Vagina (tissue), 2 donors: Measurements from ENCODE around the gene INO80D. TPM values are rescaled to one million over a fixed set of nuclear protein-coding genes. Genes with fewer than 3 reads are reported as not detected.
"Not testable (repeated sequence)": the region's sequence is repeated elsewhere in the genome, so short reads cannot be mapped to it uniquely, and the experiment has no call there.

Experiments used
- DNase-seq, 2 donors: peaks; one replicate each; pipeline ENCODE4 v3.0.0-alpha.2; 2017; ENCODE audit errors: extremely low spot score in 2 of 2
- H3K27ac ChIP-seq: fragments of 200-600 bp; sonication (generic); one replicate; pipeline ENCODE4 v1.5.1; 2019
- H3K27me3 ChIP-seq: fragments of 200-600 bp; sonication (generic); one replicate; pipeline ENCODE4 v1.5.1; 2019
- H3K36me3 ChIP-seq, 2 donors: fragments of 200-600 bp; sonication (generic); one replicate each; pipeline ENCODE4 v1.5.1; 2017 to 2019
- H3K4me1 ChIP-seq: fragments of 200-600 bp; sonication (generic); one replicate; pipeline ENCODE4 v1.5.1; 2019
- H3K4me3 ChIP-seq, 2 donors: fragments of 200-600 bp; sonication (generic); 1 replicate in 1 of 2; 2 replicates in 1 of 2; pipeline ENCODE4 v1.5.1; 2016 to 2019
- H3K9me3 ChIP-seq: fragments of 200-600 bp; sonication (generic); one replicate; pipeline ENCODE4 v1.5.1; 2019
- POLR2A ChIP-seq, 2 donors: fragments of 450-650 bp; IDR thresholded peaks; one replicate each; pipeline ENCODE4 v1.6.1; 2017; ENCODE audit warnings: antibody characterized with exemption in 2 of 2, mild to moderate bottlenecking in 2 of 2, moderate library complexity in 2 of 2
- POLR2AphosphoS5 ChIP-seq, 2 donors: sonication (generic); formaldehyde crosslinking; IDR thresholded peaks; one replicate each; pipeline ENCODE4 v1.9.0; 2017; ENCODE audit warnings: antibody characterized with exemption in 2 of 2, mild to moderate bottlenecking in 2 of 2, low read depth in 1 of 2; ENCODE audit not compliant: insufficient read depth in 1 of 2
- intact Hi-C: fragments of 100-400 bp; cut with DNase I; formaldehyde crosslinking; loops from one replicate; pipeline ENCODE4 v1.15.1; 2023
- total RNA-seq: library from RNA; depleted of rRNA; stranded (reverse); fragments of >200 nt; gene quantifications from one replicate; pipeline ENCODE4 v1.2.3, GENCODE V29; 2016
- TF ChIP-seq, protein P1 (sequence below), 3 experiments: fragments of 450-650 bp in 2 of 3; fragments of 200-600 bp in 1 of 3; sonication (generic) in 1 of 3; IDR thresholded peaks; one replicate each; pipeline ENCODE4 v1.5.1; 2017 to 2019; ENCODE audit warnings: antibody characterized with exemption in 3 of 3, mild to moderate bottlenecking in 2 of 3, moderate library complexity in 2 of 3

INO80D gene
- total RNA-seq, 1 donor from 2014 or later = 18.4 TPM

DNA sequence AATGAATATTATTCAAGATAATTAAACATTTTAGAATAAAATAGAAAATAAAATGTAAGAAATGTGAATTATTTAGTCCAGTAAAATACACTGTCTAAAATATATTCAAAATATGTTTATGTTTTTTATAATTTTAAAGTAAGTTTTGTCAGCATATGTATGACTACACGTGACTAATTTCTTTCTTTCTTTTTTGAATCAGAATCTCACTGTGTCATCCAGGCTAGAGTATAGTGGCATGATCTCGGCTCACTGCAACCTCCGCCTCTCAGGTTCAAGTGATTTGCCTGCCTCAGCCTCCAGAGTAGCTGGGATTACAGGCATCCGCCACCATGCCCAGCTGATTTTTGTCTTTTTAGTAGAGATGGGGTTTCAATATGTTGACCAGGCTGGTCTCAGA lies 19.1 kb upstream of the INO80D start:
- TF ChIP-seq POLR2AphosphoS5 (IDR thresholded peaks at IDR 0.05; ENCODE audit: insufficient read depth in 1 of 2, low read depth in 1 of 2) = no peak
- TF ChIP-seq, protein P1, sequence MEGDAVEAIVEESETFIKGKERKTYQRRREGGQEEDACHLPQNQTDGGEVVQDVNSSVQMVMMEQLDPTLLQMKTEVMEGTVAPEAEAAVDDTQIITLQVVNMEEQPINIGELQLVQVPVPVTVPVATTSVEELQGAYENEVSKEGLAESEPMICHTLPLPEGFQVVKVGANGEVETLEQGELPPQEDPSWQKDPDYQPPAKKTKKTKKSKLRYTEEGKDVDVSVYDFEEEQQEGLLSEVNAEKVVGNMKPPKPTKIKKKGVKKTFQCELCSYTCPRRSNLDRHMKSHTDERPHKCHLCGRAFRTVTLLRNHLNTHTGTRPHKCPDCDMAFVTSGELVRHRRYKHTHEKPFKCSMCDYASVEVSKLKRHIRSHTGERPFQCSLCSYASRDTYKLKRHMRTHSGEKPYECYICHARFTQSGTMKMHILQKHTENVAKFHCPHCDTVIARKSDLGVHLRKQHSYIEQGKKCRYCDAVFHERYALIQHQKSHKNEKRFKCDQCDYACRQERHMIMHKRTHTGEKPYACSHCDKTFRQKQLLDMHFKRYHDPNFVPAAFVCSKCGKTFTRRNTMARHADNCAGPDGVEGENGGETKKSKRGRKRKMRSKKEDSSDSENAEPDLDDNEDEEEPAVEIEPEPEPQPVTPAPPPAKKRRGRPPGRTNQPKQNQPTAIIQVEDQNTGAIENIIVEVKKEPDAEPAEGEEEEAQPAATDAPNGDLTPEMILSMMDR (IDR thresholded peaks at IDR 0.05) = no peak
- no peak for TF ChIP-seq POLR2A (IDR thresholded peaks at IDR 0.05)
- intact Hi-C loops = no loop called here

DNA sequence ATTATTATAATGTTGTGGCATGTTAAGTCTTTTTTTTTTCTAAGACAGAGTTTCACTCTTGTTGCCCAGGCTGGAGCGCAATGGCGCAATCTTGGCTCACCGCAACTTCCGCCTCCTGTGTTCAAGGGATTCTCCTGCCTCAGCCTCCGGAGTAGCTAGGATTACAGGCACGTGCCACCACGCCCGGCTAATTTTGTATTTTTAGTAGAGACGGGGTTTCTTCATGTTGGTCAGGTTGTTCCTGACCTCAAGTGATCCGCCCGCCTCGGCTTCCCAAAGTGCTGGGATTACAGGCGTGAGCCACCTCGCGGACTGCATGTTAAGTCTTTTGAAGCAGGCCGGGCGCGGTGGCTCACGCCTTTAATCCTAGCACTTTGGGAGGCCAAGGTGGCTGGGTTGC lies 12.9 kb upstream of the INO80D start:
- DNase-seq, H3K4me3 ChIP-seq, intact Hi-C loops: not testable (repeated sequence)

More for the DNA sequence above, 19.1 kb upstream of the INO80D start:
- Histone ChIP-seq H3K4me3 (no peak overlapping the region), H3K4me1 (no peaks in the 10 kb centered on the region), H3K27me3 (no peaks in the 10 kb centered on the region), H3K36me3 (no peaks in the 10 kb centered on the region), H3K9me3 (no peaks in the 10 kb centered on the region), H3K27ac (no peak overlapping the region)
- DNase-seq = no peak

DNA sequence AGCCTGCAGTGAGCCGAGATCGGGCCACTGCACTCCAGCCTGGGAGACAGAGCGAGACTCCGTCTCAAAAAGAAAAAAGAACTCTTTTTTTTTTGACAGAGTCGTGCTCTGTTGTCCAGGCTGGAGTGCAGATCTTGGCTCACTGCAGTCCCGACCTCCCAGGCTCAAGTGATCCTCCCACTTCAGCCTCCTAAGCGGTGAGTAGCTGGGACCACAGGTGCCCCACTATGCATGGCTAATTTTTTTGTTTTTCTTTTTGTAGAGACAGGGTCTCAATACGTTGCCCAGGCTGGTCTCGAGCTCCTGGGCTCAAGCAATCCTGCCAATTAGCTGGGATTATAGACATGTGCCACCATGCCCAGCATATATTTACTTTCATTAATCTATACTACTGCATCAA lies 12.5 kb upstream of the INO80D start:
- DNase-seq = no peak
- Histone ChIP-seq H3K27ac (no peak overlapping the region), H3K4me3 (no peak overlapping the region), H3K36me3 (no peaks in the 10 kb centered on the region), H3K27me3 (no peaks in the 10 kb centered on the region), H3K9me3 (no peaks in the 10 kb centered on the region), H3K4me1 (no peaks in the 10 kb centered on the region)
- intact Hi-C loops = no loop called here
- TF ChIP-seq, protein P1 (IDR thresholded peaks at IDR 0.05) = no peak
- TF ChIP-seq POLR2AphosphoS5 (IDR thresholded peaks at IDR 0.05; ENCODE audit: insufficient read depth in 1 of 2, low read depth in 1 of 2) = no peak
- TF ChIP-seq POLR2A (IDR thresholded peaks at IDR 0.05) = no peak

More for the DNA sequence above, 12.9 kb upstream of the INO80D start:
- not testable (repeated sequence) for H3K36me3 ChIP-seq, H3K27ac ChIP-seq, H3K27me3 ChIP-seq, H3K9me3 ChIP-seq, H3K4me1 ChIP-seq

DNA sequence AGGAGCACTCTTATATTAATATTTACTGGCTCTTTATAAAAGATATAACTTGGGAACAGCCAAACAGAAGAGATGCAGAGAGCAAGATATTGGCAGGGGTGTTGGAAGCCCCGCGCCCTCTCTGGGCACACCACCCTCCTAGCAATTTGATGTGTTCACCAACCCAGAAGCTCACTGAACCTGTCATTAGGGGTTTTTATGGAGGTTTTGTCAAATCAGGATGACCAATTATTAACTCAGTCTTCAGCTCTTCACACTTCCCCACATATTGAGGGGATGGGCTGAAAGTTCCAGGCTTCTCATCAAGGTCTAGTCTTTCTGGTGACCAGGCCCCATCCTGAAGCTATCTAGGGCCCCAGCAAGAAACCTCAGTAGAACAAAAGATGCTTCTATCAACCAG lies 10.9 kb upstream of the INO80D start:
- Histone ChIP-seq H3K4me3 (no peak overlapping the region), H3K9me3 (no peaks in the 10 kb centered on the region), H3K27ac (no peak overlapping the region), H3K36me3 (no peaks in the 10 kb centered on the region), H3K4me1 (no peaks in the 10 kb centered on the region), H3K27me3 (no peaks in the 10 kb centered on the region)
- intact Hi-C loops = no loop called here
- TF ChIP-seq, protein P1 (IDR thresholded peaks at IDR 0.05) = no peak
- TF ChIP-seq POLR2AphosphoS5 (IDR thresholded peaks at IDR 0.05; ENCODE audit: insufficient read depth in 1 of 2, low read depth in 1 of 2) (no peak), POLR2A (IDR thresholded peaks at IDR 0.05) (no peak)
- no peak for DNase-seq

DNA sequence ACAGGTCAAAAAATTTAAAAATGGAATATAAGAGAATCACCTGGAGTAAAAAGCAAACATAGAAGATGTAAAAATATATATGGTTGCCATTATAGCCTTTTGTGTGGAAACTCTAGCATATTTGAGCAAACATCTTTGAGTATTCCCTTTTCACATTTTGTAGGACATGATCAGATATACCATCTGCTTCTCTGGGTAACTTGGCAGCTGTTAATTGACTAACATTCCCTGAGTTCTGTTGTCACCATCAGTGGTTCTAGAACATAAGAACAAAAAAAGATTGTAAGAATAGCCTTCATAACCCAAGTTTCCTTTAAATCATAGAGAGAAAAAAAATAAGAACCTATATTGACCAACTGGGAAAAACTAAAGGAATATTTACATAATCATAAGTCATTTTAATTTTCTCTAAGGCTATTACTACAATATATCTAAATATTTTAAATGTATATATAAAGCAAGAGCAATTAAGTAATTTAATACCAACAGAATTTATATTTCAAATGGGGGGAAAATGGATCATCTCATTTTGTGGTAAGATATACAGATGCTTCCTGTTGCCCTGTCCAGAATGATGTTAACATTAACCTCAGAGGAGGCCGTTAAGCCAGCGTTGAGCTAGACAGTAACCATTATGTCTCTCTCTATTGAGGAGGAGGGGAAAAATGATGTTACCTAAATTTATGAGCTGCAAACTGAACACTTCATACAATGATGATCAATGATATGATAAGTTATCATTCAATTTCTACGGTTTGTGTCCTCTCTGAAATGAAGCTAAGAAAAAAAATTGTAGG lies 9.8 kb upstream of the INO80D start:
- no peak for DNase-seq
- intact Hi-C loops = no loop called here
- no peaks in the 10 kb centered on the region for H3K4me1 ChIP-seq
- no peak overlapping the region for H3K4me3 ChIP-seq
- no peaks in the 10 kb centered on the region for H3K27me3 ChIP-seq
- H3K36me3 ChIP-seq = no peaks in the 10 kb centered on the region
- TF ChIP-seq POLR2AphosphoS5 (IDR thresholded peaks at IDR 0.05; ENCODE audit: insufficient read depth in 1 of 2, low read depth in 1 of 2) (no peak), POLR2A (IDR thresholded peaks at IDR 0.05) (no peak)
- no peak overlapping the region for H3K27ac ChIP-seq
- no peaks in the 10 kb centered on the region for H3K9me3 ChIP-seq

DNA sequence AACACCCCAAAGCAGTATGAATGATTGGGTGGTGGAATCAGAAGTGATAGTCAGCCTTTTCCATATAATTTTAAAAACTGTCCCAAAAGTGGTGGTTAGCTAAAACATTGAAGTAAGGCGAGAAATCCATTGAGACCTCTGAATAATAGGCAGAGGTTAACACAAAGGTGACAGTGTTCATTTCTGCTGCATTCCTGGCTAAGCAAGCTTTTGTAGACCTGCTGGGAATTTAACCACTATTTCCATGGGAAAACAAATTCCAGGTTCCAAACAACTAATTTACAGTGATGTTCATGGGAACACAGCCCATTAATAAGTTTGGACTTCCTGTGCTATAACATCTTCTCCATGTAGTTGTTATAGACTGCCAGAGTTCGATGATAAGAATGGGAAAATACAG lies 6.3 kb upstream of the INO80D start:
- peaks cover 0 to 8% of the 10 kb centered on the region in 2 donors for H3K36me3 ChIP-seq
- H3K27ac ChIP-seq = no peak overlapping the region
- H3K27me3 ChIP-seq = no peaks in the 10 kb centered on the region
- DNase-seq = no peak
- H3K4me3 ChIP-seq = no peak overlapping the region
- H3K9me3 ChIP-seq = no peaks in the 10 kb centered on the region
- H3K4me1 ChIP-seq = peaks cover 11% of the 10 kb centered on the region
- TF ChIP-seq POLR2A (IDR thresholded peaks at IDR 0.05) = no peak
- no peak for TF ChIP-seq POLR2AphosphoS5 (IDR thresholded peaks at IDR 0.05; ENCODE audit: insufficient read depth in 1 of 2, low read depth in 1 of 2)
- TF ChIP-seq, protein P1 (IDR thresholded peaks at IDR 0.05) = no peak
- intact Hi-C loops = no loop called here
